DND-41 (cell line): ENCODE measurements around the gene CYP2A7.
"Not testable (repeated sequence)": the region's sequence is repeated elsewhere in the genome, so short reads cannot be mapped to it uniquely, and the experiment has no call there.

Source experiments
- ATAC-seq: fragments of 200-7000 bp; cut with Tn5 transposase; 3 replicates; pipeline ENCODE4 v1.9.1; 2021; ENCODE audit warnings: low read depth; ENCODE audit not compliant: insufficient read depth
- DNase-seq: peaks from one replicate; pipeline ENCODE4 v3.0.0-alpha.2; 2020
- H2AFZ ChIP-seq: 2 replicates; pipeline ENCODE4 v1.6.0; 2012; ENCODE audit warnings: low read depth, low read length
- H3K27ac ChIP-seq: 2 replicates; pipeline ENCODE4 v1.5.1; 2012; ENCODE audit warnings: low read length, inconsistent platforms
- H3K27me3 ChIP-seq: fragments of 200-600 bp; sonication (generic); 2 replicates; pipeline ENCODE4 v1.6.0; 2012; ENCODE audit warnings: low read length, mild to moderate bottlenecking, inconsistent platforms; ENCODE audit not compliant: insufficient read depth, poor library complexity
- H3K36me3 ChIP-seq: 2 replicates; pipeline ENCODE4 v1.5.1; 2012; ENCODE audit warnings: low read length, inconsistent platforms; ENCODE audit not compliant: insufficient read depth
- H3K4me1 ChIP-seq: 2 replicates; pipeline ENCODE4 v1.5.1; 2012; ENCODE audit warnings: mild to moderate bottlenecking, low read length; ENCODE audit not compliant: insufficient read depth
- H3K4me2 ChIP-seq: 2 replicates; pipeline ENCODE4 v1.6.0; 2012; ENCODE audit warnings: mild to moderate bottlenecking, moderate library complexity, low read length, inconsistent platforms; ENCODE audit not compliant: insufficient read depth
- H3K4me3 ChIP-seq, 2 experiments: fragments of 200-600 bp in 1 of 2; shearing (Covaris generic) in 1 of 2; 2 replicates each; pipeline ENCODE4 v1.5.1; 2012 to 2016; ENCODE audit warnings: inconsistent platforms in 2 of 2, low read length in 2 of 2, mild to moderate bottlenecking in 2 of 2, low read depth in 1 of 2, moderate library complexity in 1 of 2
- H3K79me2 ChIP-seq: 2 replicates; pipeline ENCODE4 v1.6.0; 2012; ENCODE audit warnings: low read length, inconsistent platforms; ENCODE audit not compliant: insufficient read depth
- H3K9ac ChIP-seq: 2 replicates; pipeline ENCODE4 v1.6.0; 2012; ENCODE audit warnings: low read depth, mild to moderate bottlenecking, inconsistent platforms, low read length, moderate library complexity
- H3K9me3 ChIP-seq: 2 replicates; pipeline ENCODE4 v1.5.1; 2012; ENCODE audit warnings: low read length, moderate library complexity, mild to moderate bottlenecking, inconsistent platforms; ENCODE audit not compliant: insufficient read depth, severe bottlenecking
- H4K20me1 ChIP-seq: 2 replicates; pipeline ENCODE4 v1.6.0; 2012; ENCODE audit warnings: low read length; ENCODE audit not compliant: insufficient read depth
- EZH2 ChIP-seq: IDR thresholded peaks from 3 replicates; pipeline ENCODE4 v1.6.1; 2012; ENCODE audit warnings: borderline replicate concordance, low read depth, mild to moderate bottlenecking, moderate library complexity, low read length, inconsistent platforms; ENCODE audit not compliant: severe bottlenecking
- TF ChIP-seq, protein P1 (sequence below): IDR thresholded peaks from 2 replicates; pipeline ENCODE4 v1.5.1; 2012; ENCODE audit warnings: borderline replicate concordance, low read length, moderate library complexity, mild to moderate bottlenecking; ENCODE audit not compliant: poor library complexity, severe bottlenecking; ENCODE audit errors: extremely low read depth

Gene CYP2A7

GRCh38 chr19:40862333-40862732, 19.7 kb downstream of the CYP2A7 start:
- no peak for ATAC-seq
- TF ChIP-seq EZH2 = no peak
- TF ChIP-seq, protein P1, sequence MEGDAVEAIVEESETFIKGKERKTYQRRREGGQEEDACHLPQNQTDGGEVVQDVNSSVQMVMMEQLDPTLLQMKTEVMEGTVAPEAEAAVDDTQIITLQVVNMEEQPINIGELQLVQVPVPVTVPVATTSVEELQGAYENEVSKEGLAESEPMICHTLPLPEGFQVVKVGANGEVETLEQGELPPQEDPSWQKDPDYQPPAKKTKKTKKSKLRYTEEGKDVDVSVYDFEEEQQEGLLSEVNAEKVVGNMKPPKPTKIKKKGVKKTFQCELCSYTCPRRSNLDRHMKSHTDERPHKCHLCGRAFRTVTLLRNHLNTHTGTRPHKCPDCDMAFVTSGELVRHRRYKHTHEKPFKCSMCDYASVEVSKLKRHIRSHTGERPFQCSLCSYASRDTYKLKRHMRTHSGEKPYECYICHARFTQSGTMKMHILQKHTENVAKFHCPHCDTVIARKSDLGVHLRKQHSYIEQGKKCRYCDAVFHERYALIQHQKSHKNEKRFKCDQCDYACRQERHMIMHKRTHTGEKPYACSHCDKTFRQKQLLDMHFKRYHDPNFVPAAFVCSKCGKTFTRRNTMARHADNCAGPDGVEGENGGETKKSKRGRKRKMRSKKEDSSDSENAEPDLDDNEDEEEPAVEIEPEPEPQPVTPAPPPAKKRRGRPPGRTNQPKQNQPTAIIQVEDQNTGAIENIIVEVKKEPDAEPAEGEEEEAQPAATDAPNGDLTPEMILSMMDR = no peak
- Histone ChIP-seq H3K4me3 (no peak overlapping the region), H3K9ac (no peak overlapping the region), H3K4me2 (no peak overlapping the region), H4K20me1 (no peaks in the 10 kb centered on the region), H3K36me3 (no peaks in the 10 kb centered on the region), H3K27me3 (peaks cover 3% of the 10 kb centered on the region), H2AFZ (no peak overlapping the region), H3K9me3 (no peaks in the 10 kb centered on the region), H3K4me1 (no peaks in the 10 kb centered on the region), H3K79me2 (no peaks in the 10 kb centered on the region), H3K27ac (no peak overlapping the region)
- no peak for DNase-seq

DNA sequence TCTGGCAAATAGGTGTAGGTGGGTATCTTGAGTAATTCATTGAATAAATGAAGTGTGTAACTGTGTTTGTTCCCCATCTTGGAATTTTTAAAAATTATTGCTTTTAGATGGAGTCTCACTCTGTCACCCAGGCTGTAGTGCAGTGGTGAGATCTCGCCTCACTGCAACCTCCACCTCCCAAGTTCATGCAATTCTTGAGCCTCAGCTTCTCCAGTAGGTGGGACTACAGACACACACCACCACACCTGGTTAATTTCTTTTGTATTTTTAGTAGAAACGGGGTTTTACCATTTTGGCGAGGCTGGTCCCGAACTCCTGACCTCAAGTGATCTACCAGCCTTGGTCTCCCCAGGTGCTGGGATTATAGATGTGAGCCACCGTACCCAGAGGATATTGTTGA, 23.9 kb downstream of the CYP2A7 start:
- no peak for DNase-seq

DNA sequence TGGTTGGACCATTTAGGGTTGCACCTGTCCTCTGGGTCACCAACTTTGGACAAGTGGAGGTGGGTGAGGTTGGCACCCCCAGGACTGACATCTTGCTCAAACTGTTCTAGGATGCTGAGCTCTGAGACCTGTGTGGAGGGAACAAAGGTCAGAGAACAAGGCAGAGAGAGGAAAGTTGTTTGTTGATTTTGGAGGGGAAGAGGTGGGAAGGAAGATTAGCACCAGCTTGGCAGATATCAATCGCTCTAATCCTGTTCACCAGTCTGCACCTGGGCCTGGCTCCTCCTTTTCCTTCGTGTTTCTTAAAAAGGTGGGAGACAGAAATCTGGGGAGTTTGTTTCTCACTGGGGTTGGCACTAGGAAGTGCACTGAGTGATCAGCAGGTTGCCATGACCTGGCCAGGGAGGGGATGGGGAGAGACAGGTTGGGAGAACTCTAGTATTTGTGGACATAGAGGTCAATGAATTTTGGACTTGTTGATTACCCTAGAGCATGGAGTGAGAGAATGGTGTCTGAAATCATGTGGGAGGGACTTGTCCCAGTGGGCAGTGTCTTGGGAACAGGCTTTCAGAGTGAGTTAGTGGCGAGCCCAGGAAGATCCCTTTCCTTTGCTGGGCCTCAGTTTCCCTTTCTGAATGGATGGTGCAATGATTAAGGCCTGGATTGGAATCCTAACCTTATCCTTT, 29.4 kb downstream of the CYP2A7 start:
- not testable (repeated sequence) for H3K9me3 ChIP-seq, H3K27me3 ChIP-seq, H3K4me3 ChIP-seq, H4K20me1 ChIP-seq, H3K79me2 ChIP-seq, H3K4me2 ChIP-seq, H3K36me3 ChIP-seq, H3K27ac ChIP-seq, DNase-seq, H3K9ac ChIP-seq, ATAC-seq, H2AFZ ChIP-seq, H3K4me1 ChIP-seq

More for the DNA sequence above, 23.9 kb downstream of the CYP2A7 start:
- Histone ChIP-seq H3K79me2 (no peaks in the 10 kb centered on the region), H4K20me1 (no peaks in the 10 kb centered on the region), H3K4me1 (no peaks in the 10 kb centered on the region), H3K36me3 (no peaks in the 10 kb centered on the region), H2AFZ (no peak overlapping the region), H3K27ac (no peak overlapping the region), H3K4me3 (no peak overlapping the region), H3K27me3 (peaks cover 3% of the 10 kb centered on the region), H3K4me2 (no peak overlapping the region), H3K9ac (no peak overlapping the region), H3K9me3 (no peaks in the 10 kb centered on the region)
- no peak for TF ChIP-seq EZH2
- TF ChIP-seq, protein P1 = no peak
- ATAC-seq = no peak

- not testable (repeated sequence) for H3K4me1 ChIP-seq, H3K9ac ChIP-seq, DNase-seq, ATAC-seq, H4K20me1 ChIP-seq, H3K27me3 ChIP-seq, H3K4me2 ChIP-seq, H3K9me3 ChIP-seq, H3K4me3 ChIP-seq, H3K79me2 ChIP-seq, H3K36me3 ChIP-seq, H3K27ac ChIP-seq, H2AFZ ChIP-seq
These were observed 31.8 kb downstream of the CYP2A7 start, which contains the start of gene CYP2A6 for GRCh38 chr19:40850277-40850676. TSS of gene CYP2A6 (minus strand) at chr19:40850447. CDS start at chr19:40850426, 21 bp downstream.

DNA sequence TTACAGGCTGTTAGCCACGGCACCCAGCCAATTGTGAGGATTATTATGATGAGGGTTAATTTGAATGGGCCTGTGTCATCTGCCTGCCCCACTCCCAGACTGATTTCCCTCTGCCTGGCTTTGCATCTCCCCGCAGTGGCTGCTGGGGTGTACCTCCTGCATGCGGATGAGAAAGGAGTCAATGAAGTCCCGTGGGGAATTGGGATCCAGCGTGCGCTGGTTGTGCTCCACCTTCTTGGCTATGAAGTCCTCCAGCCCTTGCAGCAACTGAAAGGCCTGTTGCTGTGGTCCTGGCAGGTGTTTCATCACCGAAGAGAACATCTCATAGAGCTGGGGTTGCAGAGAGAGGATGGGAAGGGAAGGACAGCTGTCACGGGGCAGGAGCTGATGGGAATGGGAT, 35.3 kb downstream of the CYP2A7 start:
- not testable (repeated sequence) for H2AFZ ChIP-seq, H3K9me3 ChIP-seq, H3K4me1 ChIP-seq, H3K27ac ChIP-seq, H3K4me2 ChIP-seq, H3K9ac ChIP-seq, H3K27me3 ChIP-seq, H3K79me2 ChIP-seq, H3K36me3 ChIP-seq, DNase-seq, H3K4me3 ChIP-seq, ATAC-seq, H4K20me1 ChIP-seq

- H3K27me3 ChIP-seq, H3K9me3 ChIP-seq, H3K36me3 ChIP-seq, H3K9ac ChIP-seq, ATAC-seq, H2AFZ ChIP-seq, DNase-seq, H4K20me1 ChIP-seq, H3K4me3 ChIP-seq, H3K4me2 ChIP-seq, H3K27ac ChIP-seq, H3K79me2 ChIP-seq, H3K4me1 ChIP-seq: not testable (repeated sequence)
These were observed 38.4 kb downstream of the CYP2A7 start for GRCh38 chr19:40843653-40844052.
